ENCODE data around the gene INF2. TPM values are rescaled to one million over a fixed set of nuclear protein-coding genes. Genes with fewer than 3 reads are reported as not detected.

Gene INF2
- total and polyA plus RNA-seq, 2 experiments from 2014 or later = 36.7 to 75.5 TPM

DNA sequence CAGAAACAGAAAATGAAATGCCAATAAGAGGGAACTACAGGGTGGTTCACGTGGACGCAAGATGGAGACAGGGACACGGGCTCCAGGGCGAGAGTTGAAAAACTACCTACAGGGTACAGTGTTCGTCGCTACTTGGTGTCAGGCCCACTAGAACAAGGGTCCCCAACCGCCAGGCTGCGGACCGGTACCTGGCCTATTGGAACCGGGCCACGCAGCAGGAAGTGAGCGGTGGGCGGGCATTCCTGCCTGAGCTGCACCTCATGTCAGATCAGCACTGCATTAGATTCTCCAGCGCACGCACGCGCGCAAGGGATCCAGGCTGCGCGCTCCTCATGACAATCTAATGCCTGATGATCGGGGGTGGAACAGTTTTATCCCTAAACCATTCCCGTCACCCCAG lies 14.8 kb downstream of the INF2 start:
- no peak for DNase-seq (ENCODE audit: low spot score)
- H3K36me3 ChIP-seq (ENCODE audit: insufficient read depth) = peaks cover 12% of the 10 kb centered on the region; the same call in 1 of the 2 replicates
- H4K20me1 ChIP-seq (replicated peaks; ENCODE audit: insufficient read depth) = no peaks in the 10 kb centered on the region; the same call in 1 of the 2 replicates

More for the DNA sequence above, 14.8 kb downstream of the INF2 start:
- H3K4me3 ChIP-seq = no peak overlapping the region
- peaks cover 16% of the 10 kb centered on the region for H3K4me1 Mint-ChIP-seq
- no peaks in the 10 kb centered on the region for H3K9me2 ChIP-seq (ENCODE audit: insufficient read depth)
- no peak overlapping the region for H3K4me3 Mint-ChIP-seq
- TF ChIP-seq EZH2 (IDR thresholded peaks at IDR 0.05; ENCODE audit: low read depth, unreplicated experiment) (no peak), STAT1 (IDR thresholded peaks at IDR 0.05; ENCODE audit: unreplicated experiment) (no peak), NANOG (IDR thresholded peaks at IDR 0.05; ENCODE audit: borderline replicate concordance) (no peak), EZH2phosphoT487 (IDR thresholded peaks at IDR 0.05; ENCODE audit: unreplicated experiment) (no peak), JUNB (IDR thresholded peaks at IDR 0.05; ENCODE audit: unreplicated experiment) (no peak), POLR2AphosphoS5 (IDR thresholded peaks at IDR 0.05; ENCODE audit: low read depth) (no peak), CREB1 (CRISPR knock-in tag; IDR thresholded peaks at IDR 0.05; ENCODE audit: low read depth) (no peak), ZNF331 (CRISPR knock-in tag; IDR thresholded peaks at IDR 0.05; ENCODE audit: low read depth) (no peak), ZNF114 (CRISPR knock-in tag; IDR thresholded peaks at IDR 0.05) (no peak)
- TF ChIP-seq, protein P1, sequence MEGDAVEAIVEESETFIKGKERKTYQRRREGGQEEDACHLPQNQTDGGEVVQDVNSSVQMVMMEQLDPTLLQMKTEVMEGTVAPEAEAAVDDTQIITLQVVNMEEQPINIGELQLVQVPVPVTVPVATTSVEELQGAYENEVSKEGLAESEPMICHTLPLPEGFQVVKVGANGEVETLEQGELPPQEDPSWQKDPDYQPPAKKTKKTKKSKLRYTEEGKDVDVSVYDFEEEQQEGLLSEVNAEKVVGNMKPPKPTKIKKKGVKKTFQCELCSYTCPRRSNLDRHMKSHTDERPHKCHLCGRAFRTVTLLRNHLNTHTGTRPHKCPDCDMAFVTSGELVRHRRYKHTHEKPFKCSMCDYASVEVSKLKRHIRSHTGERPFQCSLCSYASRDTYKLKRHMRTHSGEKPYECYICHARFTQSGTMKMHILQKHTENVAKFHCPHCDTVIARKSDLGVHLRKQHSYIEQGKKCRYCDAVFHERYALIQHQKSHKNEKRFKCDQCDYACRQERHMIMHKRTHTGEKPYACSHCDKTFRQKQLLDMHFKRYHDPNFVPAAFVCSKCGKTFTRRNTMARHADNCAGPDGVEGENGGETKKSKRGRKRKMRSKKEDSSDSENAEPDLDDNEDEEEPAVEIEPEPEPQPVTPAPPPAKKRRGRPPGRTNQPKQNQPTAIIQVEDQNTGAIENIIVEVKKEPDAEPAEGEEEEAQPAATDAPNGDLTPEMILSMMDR (conservative IDR thresholded peaks at IDR 0.05; ENCODE audit: low read depth in 2 of 2) = no peak
- TF ChIP-seq, protein P2, sequence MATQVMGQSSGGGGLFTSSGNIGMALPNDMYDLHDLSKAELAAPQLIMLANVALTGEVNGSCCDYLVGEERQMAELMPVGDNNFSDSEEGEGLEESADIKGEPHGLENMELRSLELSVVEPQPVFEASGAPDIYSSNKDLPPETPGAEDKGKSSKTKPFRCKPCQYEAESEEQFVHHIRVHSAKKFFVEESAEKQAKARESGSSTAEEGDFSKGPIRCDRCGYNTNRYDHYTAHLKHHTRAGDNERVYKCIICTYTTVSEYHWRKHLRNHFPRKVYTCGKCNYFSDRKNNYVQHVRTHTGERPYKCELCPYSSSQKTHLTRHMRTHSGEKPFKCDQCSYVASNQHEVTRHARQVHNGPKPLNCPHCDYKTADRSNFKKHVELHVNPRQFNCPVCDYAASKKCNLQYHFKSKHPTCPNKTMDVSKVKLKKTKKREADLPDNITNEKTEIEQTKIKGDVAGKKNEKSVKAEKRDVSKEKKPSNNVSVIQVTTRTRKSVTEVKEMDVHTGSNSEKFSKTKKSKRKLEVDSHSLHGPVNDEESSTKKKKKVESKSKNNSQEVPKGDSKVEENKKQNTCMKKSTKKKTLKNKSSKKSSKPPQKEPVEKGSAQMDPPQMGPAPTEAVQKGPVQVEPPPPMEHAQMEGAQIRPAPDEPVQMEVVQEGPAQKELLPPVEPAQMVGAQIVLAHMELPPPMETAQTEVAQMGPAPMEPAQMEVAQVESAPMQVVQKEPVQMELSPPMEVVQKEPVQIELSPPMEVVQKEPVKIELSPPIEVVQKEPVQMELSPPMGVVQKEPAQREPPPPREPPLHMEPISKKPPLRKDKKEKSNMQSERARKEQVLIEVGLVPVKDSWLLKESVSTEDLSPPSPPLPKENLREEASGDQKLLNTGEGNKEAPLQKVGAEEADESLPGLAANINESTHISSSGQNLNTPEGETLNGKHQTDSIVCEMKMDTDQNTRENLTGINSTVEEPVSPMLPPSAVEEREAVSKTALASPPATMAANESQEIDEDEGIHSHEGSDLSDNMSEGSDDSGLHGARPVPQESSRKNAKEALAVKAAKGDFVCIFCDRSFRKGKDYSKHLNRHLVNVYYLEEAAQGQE (IDR thresholded peaks at IDR 0.05; ENCODE audit: unreplicated experiment) = no peak
- TF ChIP-seq, protein P3, sequence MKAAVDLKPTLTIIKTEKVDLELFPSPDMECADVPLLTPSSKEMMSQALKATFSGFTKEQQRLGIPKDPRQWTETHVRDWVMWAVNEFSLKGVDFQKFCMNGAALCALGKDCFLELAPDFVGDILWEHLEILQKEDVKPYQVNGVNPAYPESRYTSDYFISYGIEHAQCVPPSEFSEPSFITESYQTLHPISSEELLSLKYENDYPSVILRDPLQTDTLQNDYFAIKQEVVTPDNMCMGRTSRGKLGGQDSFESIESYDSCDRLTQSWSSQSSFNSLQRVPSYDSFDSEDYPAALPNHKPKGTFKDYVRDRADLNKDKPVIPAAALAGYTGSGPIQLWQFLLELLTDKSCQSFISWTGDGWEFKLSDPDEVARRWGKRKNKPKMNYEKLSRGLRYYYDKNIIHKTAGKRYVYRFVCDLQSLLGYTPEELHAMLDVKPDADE (IDR thresholded peaks at IDR 0.05) = no peak
- TF ChIP-seq, protein P4, sequence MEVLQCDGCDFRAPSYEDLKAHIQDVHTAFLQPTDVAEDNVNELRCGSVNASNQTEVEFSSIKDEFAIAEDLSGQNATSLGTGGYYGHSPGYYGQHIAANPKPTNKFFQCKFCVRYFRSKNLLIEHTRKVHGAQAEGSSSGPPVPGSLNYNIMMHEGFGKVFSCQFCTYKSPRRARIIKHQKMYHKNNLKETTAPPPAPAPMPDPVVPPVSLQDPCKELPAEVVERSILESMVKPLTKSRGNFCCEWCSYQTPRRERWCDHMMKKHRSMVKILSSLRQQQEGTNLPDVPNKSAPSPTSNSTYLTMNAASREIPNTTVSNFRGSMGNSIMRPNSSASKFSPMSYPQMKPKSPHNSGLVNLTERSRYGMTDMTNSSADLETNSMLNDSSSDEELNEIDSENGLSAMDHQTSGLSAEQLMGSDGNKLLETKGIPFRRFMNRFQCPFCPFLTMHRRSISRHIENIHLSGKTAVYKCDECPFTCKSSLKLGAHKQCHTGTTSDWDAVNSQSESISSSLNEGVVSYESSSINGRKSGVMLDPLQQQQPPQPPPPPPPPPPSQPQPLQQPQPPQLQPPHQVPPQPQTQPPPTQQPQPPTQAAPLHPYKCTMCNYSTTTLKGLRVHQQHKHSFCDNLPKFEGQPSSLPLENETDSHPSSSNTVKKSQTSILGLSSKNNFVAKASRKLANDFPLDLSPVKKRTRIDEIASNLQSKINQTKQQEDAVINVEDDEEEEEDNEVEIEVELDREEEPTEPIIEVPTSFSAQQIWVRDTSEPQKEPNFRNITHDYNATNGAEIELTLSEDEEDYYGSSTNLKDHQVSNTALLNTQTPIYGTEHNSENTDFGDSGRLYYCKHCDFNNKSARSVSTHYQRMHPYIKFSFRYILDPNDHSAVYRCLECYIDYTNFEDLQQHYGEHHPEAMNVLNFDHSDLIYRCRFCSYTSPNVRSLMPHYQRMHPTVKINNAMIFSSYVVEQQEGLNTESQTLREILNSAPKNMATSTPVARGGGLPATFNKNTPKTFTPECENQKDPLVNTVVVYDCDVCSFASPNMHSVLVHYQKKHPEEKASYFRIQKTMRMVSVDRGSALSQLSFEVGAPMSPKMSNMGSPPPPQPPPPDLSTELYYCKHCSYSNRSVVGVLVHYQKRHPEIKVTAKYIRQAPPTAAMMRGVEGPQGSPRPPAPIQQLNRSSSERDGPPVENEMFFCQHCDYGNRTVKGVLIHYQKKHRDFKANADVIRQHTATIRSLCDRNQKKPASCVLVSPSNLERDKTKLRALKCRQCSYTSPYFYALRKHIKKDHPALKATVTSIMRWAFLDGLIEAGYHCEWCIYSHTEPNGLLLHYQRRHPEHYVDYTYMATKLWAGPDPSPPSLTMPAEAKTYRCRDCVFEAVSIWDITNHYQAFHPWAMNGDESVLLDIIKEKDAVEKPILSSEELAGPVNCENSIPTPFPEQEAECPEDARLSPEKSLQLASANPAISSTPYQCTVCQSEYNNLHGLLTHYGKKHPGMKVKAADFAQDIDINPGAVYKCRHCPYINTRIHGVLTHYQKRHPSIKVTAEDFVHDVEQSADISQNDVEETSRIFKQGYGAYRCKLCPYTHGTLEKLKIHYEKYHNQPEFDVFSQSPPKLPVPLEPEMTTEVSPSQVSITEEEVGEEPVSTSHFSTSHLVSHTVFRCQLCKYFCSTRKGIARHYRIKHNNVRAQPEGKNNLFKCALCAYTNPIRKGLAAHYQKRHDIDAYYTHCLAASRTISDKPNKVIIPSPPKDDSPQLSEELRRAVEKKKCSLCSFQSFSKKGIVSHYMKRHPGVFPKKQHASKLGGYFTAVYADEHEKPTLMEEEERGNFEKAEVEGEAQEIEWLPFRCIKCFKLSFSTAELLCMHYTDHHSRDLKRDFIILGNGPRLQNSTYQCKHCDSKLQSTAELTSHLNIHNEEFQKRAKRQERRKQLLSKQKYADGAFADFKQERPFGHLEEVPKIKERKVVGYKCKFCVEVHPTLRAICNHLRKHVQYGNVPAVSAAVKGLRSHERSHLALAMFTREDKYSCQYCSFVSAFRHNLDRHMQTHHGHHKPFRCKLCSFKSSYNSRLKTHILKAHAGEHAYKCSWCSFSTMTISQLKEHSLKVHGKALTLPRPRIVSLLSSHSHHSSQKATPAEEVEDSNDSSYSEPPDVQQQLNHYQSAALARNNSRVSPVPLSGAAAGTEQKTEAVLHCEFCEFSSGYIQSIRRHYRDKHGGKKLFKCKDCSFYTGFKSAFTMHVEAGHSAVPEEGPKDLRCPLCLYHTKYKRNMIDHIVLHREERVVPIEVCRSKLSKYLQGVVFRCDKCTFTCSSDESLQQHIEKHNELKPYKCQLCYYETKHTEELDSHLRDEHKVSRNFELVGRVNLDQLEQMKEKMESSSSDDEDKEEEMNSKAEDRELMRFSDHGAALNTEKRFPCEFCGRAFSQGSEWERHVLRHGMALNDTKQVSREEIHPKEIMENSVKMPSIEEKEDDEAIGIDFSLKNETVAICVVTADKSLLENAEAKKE (CRISPR knock-in tag; IDR thresholded peaks at IDR 0.05) = no peak
- no peak overlapping the region for H3K27ac Mint-ChIP-seq
- no peak overlapping the region for H3K27ac ChIP-seq (ENCODE audit: low read depth)
- H3K27me3 ChIP-seq (ENCODE audit: insufficient read depth) = no peaks in the 10 kb centered on the region
- H3K27me3 Mint-ChIP-seq (ENCODE audit: insufficient read depth, low read depth, poor library complexity) = peaks cover 6% of the 10 kb centered on the region
- H3K79me2 ChIP-seq (replicated peaks; ENCODE audit: insufficient read depth) = no peaks in the 10 kb centered on the region
- no peak for ATAC-seq
- peaks cover 33% of the 10 kb centered on the region for H3K36me3 Mint-ChIP-seq (ENCODE audit: low read depth)
- peaks cover 19% of the 10 kb centered on the region for H3K9me3 Mint-ChIP-seq
- peaks cover 15% of the 10 kb centered on the region; the same call in 1 of the 2 replicates for H3K4me1 ChIP-seq (ENCODE audit: insufficient read depth)
- no peak overlapping the region for H2AFZ ChIP-seq
- 0 out of 2 replicates have a peak, but pooled peaks cover 2% of the 10 kb centered on the region for H3F3A ChIP-seq (replicated peaks; ENCODE audit: low read depth)
- no peak overlapping the region for H3K4me2 ChIP-seq
